B cell (primary cell): Measurements from ENCODE around the gene RBM38. TPM values are rescaled to one million over a fixed set of nuclear protein-coding genes. Genes with fewer than 3 reads are reported as not detected.
A peak's percentile ranks its signal among the peaks of the same experiment; 100 is the strongest.

Experiments used
- ATAC-seq: fragments of 200-7000 bp; cut with Tn5 transposase; one replicate; pipeline ENCODE4 v1.10.0; 2021; ENCODE audit warnings: low read depth, mild to moderate bottlenecking, moderate number of reproducible peaks, moderate library complexity
- CTCF ChIA-PET: fragments of 350-600 bp; sonication (Branson Sonifier 250); formaldehyde crosslinking; loops from one replicate; lab custom pipeline; 2021; ENCODE audit warnings: antibody characterized with exemption, inconsistent platforms; lab: Charles Lee
- POLR2A ChIA-PET: fragments of 350-600 bp; sonication (Branson Sonifier 250); formaldehyde crosslinking; loops from one replicate; lab custom pipeline; 2021; ENCODE audit warnings: antibody characterized with exemption; lab: Charles Lee
- DNase-seq: peaks from one replicate; pipeline ENCODE4 v3.0.0; 2013
- H2AFZ ChIP-seq: 2 replicates; pipeline ENCODE4 v1.6.1; 2012; ENCODE audit warnings: mild to moderate bottlenecking, low read depth, low read length; ENCODE audit not compliant: insufficient read depth, poor library complexity, severe bottlenecking
- H3K27ac ChIP-seq, 2 donors: 1 replicate in 1 of 2; 2 replicates in 1 of 2; pipeline ENCODE4 v1.5.1; 2012 to 2013; ENCODE audit warnings: low read length in 2 of 2, mild to moderate bottlenecking in 2 of 2, moderate library complexity in 1 of 2
- H3K27me3 ChIP-seq, 4 experiments: fragments of 200-600 bp in 1 of 4; sonication (generic) in 1 of 4; replicated peaks in 1 of 4; 1 replicate in 2 of 4; 2 replicates in 2 of 4; pipeline versions ENCODE4 v1.6.1 to v1.7.0; 2013 to 2016; ENCODE audit warnings: low read length in 3 of 4, mild to moderate bottlenecking in 2 of 4, mixed read lengths in 1 of 4, moderate library complexity in 1 of 4; ENCODE audit not compliant: insufficient read depth in 4 of 4, control insufficient read depth in 3 of 4; ENCODE audit errors: control extremely low read depth in 1 of 4
- H3K36me3 ChIP-seq, 2 experiments: replicated peaks in 1 of 2; 1 replicate in 1 of 2; 2 replicates in 1 of 2; pipeline versions ENCODE4 v1.6.1 to v1.7.1; 2013; ENCODE audit warnings: low read length in 1 of 2; ENCODE audit not compliant: insufficient read depth in 2 of 2, control insufficient read depth in 1 of 2; ENCODE audit errors: control extremely low read depth in 1 of 2, extremely low read depth in 1 of 2
- H3K4me1 ChIP-seq, 2 donors: fragments of 200-600 bp in 1 of 2; sonication (generic) in 1 of 2; 1 replicate in 1 of 2; 2 replicates in 1 of 2; pipeline versions ENCODE4 v1.5.1 to v1.6.1; 2013 to 2017; ENCODE audit warnings: low read length in 2 of 2; ENCODE audit not compliant: control insufficient read depth in 2 of 2, insufficient read depth in 2 of 2
- H3K4me2 ChIP-seq: replicated peaks from 2 replicates; pipeline ENCODE3; 2012; ENCODE audit warnings: mild to moderate bottlenecking, low read depth, low read length; ENCODE audit not compliant: poor library complexity, severe bottlenecking
- H3K4me3 ChIP-seq, 5 experiments: fragments of 200-600 bp in 1 of 5; sonication (generic) in 1 of 5; 1 replicate in 3 of 5; 2 replicates in 2 of 5; pipeline versions ENCODE4 v1.5.1 to v1.7.0; 2011 to 2016; ENCODE audit warnings: low read length in 4 of 5, mild to moderate bottlenecking in 4 of 5, low read depth in 2 of 5, control low read depth in 1 of 5, moderate library complexity in 1 of 5; ENCODE audit not compliant: insufficient read depth in 1 of 5; ENCODE audit errors: control extremely low read depth in 1 of 5, extremely low read depth in 1 of 5
- H3K79me2 ChIP-seq: fragments of 200-600 bp; sonication (generic); one replicate; pipeline ENCODE4 v1.6.0; 2016; ENCODE audit warnings: low read length; ENCODE audit not compliant: control insufficient read depth, insufficient read depth
- H3K9ac ChIP-seq: fragments of 200-600 bp; sonication (generic); 2 replicates; pipeline ENCODE4 v1.6.1; 2017; ENCODE audit warnings: mild to moderate bottlenecking, low read length, moderate library complexity
- H3K9me3 ChIP-seq, 3 donors: one replicate each; pipeline versions ENCODE4 v1.6.1 to v1.7.1; 2013; ENCODE audit warnings: low read length in 2 of 3; ENCODE audit not compliant: control insufficient read depth in 2 of 3, insufficient read depth in 1 of 3; ENCODE audit errors: control extremely low read depth in 1 of 3
- H4K20me1 ChIP-seq: 2 replicates; pipeline ENCODE4 v1.6.0; 2012; ENCODE audit warnings: mild to moderate bottlenecking, low read length; ENCODE audit not compliant: insufficient read depth, control insufficient read depth, poor library complexity, severe bottlenecking
- H3K27ac Mint-ChIP-seq: one replicate; pipeline ENCODE4 v1.8.0; 2021; ENCODE audit warnings: mixed read lengths
- H3K27me3 Mint-ChIP-seq: one replicate; pipeline ENCODE4 v1.8.0; 2021; ENCODE audit warnings: mixed read lengths
- H3K4me1 Mint-ChIP-seq: one replicate; pipeline ENCODE4 v1.8.0; 2021; ENCODE audit warnings: mixed read lengths
- H3K4me3 Mint-ChIP-seq: one replicate; pipeline ENCODE4 v1.8.0; 2021; ENCODE audit warnings: mixed read lengths
- H3K9me3 Mint-ChIP-seq: one replicate; pipeline ENCODE4 v1.8.0; 2022; ENCODE audit warnings: mixed read lengths; ENCODE audit not compliant: insufficient read depth
- CTCF ChIP-seq: fragments of 200-600 bp; IDR thresholded peaks from one replicate; pipeline ENCODE4 v1.8.0; 2022; ENCODE audit warnings: antibody characterized with exemption, mild to moderate bottlenecking
- EZH2 ChIP-seq: IDR thresholded peaks from 2 replicates; pipeline ENCODE4 v1.6.1; 2012; ENCODE audit warnings: borderline replicate concordance, low read depth, mild to moderate bottlenecking, moderate library complexity, low read length; ENCODE audit not compliant: insufficient read depth, poor library complexity, severe bottlenecking
- WGBS: methylation state at CpG from one replicate; pipeline ENCODE4 v1.1.5; 2013; ENCODE audit warnings: missing lambda C conversion rate; ENCODE audit not compliant: insufficient coverage; 5-methylcytosine and 5-hydroxymethylcytosine counted together
- intact Hi-C: fragments of 100-400 bp; cut with micrococcal nuclease; formaldehyde crosslinking; loops from one replicate; pipeline ENCODE4 v1.10.0; 2022
- polyA plus RNA-seq: library from polyadenylated mRNA; depleted of rRNA; stranded (reverse); fragments of >200 nt; gene quantifications from 2 replicates; pipeline ENCODE4 v1.2.3, GENCODE V29; 2012
- total RNA-seq, 2 donors: library from RNA; stranded (reverse); fragments of 120-200 nt in 1 of 2; gene quantifications; 1 replicate in 1 of 2; 2 replicates in 1 of 2; pipeline versions ENCODE4 v1.2.3 to v1.2.4, GENCODE V29; 2013 to 2022

RBM38 gene
- total and polyA plus RNA-seq, 2 donors (not counting 1 experiment from before 2014, with no cell fraction given), result 198 to 225 TPM

- Histone ChIP-seq H3K79me2 (peaks cover 40% of the 10 kb centered on the region), H2AFZ (no peak overlapping the region), H3K9me3 (peaks cover 0 to 4% (median 0%) of the 10 kb centered on the region in 3 donors), H3K9ac (no peak overlapping the region), H3K27ac (peak overlapping the region in 1 of 2 donors; percentile 15), H3K4me3 (no peak overlapping the region), H3K36me3 (peaks cover 0 to 69% of the 10 kb centered on the region in 2 experiments), H3K27me3 (no peaks in the 10 kb centered on the region), H3K4me2 (no peak overlapping the region), H3K4me1 (peaks cover 3 to 25% of the 10 kb centered on the region in 2 donors), H4K20me1 (peaks cover 72% of the 10 kb centered on the region)
- Mint-ChIP-seq H3K27ac (peak overlapping the region; percentile 61), H3K4me1 (peaks cover 44% of the 10 kb centered on the region), H3K9me3 (no peaks in the 10 kb centered on the region), H3K27me3 (no peaks in the 10 kb centered on the region), H3K4me3 (no peak overlapping the region)
- ATAC-seq (no peak), DNase-seq (no peak)
- intact Hi-C loops, result no loop called here
- ChIA-PET POLR2A (interaction anchor here (1.3 to 2.0 kb wide), 2 partner anchors 9 to 10 kb away, joined by 3 to 4 read pairs; no protein-coding TSS in a partner anchor), CTCF (interaction anchor here (0.9 to 1.6 kb wide), 3 partner anchors 10 to 90 kb away, joined by 3 to 5 read pairs (median 3); no protein-coding TSS in a partner anchor)
- 94% methylated on average over 9 of the region's 29 CpGs for WGBS
- TF ChIP-seq EZH2, result no peak
- TF ChIP-seq CTCF, result no peak
These were observed 17.5 kb downstream of the RBM38 start for GRCh38 chr20:57408536-57409233.

- ChIA-PET POLR2A (interaction anchor here (1.3 to 2.0 kb wide), 2 partner anchors 10 kb away, joined by 3 to 4 read pairs; no protein-coding TSS in a partner anchor), CTCF (interaction anchor here (0.9 to 1.6 kb wide), 3 partner anchors 11 to 89 kb away, joined by 3 to 5 read pairs (median 3); no protein-coding TSS in a partner anchor)
- H3K9me3 Mint-ChIP-seq, result no peaks in the 10 kb centered on the region
- DNase-seq, result no peak
- H3K79me2 ChIP-seq, result peaks cover 34% of the 10 kb centered on the region
- no peaks in the 10 kb centered on the region for H3K27me3 ChIP-seq
- H3K4me1 ChIP-seq, result peaks cover 0 to 19% of the 10 kb centered on the region in 2 donors
- peaks cover 41% of the 10 kb centered on the region for H3K4me1 Mint-ChIP-seq
- no peak overlapping the region for H3K4me3 ChIP-seq
- peaks cover 0 to 4% (median 0%) of the 10 kb centered on the region in 3 donors for H3K9me3 ChIP-seq
- no peaks in the 10 kb centered on the region for H3K27me3 Mint-ChIP-seq
- no peak overlapping the region for H3K9ac ChIP-seq
- TF ChIP-seq CTCF (no peak), EZH2 (no peak)
- H3K27ac ChIP-seq, result no peak overlapping the region
- H2AFZ ChIP-seq, result no peak overlapping the region
- H4K20me1 ChIP-seq, result peaks cover 66% of the 10 kb centered on the region
- intact Hi-C loops, result no loop called here
- H3K36me3 ChIP-seq, result peaks cover 0 to 63% of the 10 kb centered on the region in 2 experiments
- no peak overlapping the region for H3K4me2 ChIP-seq
- H3K27ac Mint-ChIP-seq, result no peak overlapping the region
- no peak overlapping the region for H3K4me3 Mint-ChIP-seq
- no peak for ATAC-seq
- 95% methylated on average over 14 of the region's 16 CpGs for whole genome bisulfite sequencing
These were observed 18.1 kb downstream of the RBM38 start for GRCh38 chr20:57409316-57409671.
